ENCODE data around the gene SH3BP2.

DNA sequence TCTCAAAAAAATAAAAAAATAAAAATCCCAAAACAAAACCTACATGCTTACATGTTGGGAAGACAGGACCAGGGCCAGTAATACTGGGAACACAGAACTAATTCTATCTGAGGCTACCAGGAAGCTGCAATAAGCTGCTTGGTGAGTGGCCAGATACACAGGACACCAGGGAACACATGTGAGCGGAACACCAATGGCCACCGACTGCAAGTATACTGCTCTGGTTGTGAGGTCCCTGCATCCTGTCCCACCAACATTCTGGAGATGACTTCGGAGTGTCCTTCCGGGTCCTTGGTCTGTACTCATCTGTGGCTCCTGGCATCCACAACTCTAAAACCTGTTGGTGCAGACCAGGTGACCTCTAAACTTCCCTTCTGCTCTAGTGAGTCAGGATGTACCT, 39.4 kb upstream of the SH3BP2 start:
- TF ChIP-seq CTCF (conservative IDR thresholded peaks at IDR 0.05; ENCODE audit: low read length) (no peak), EZH2phosphoT487 (IDR thresholded peaks at IDR 0.05; ENCODE audit: borderline replicate concordance) (no peak)
